ENCODE data around the gene IL7R.

The IL7R gene

GRCh38 chr5:35856765-35857351, at the start of gene IL7R:
IL7R (plus strand) TSS chr5:35856891; CDS start chr5:35856978, 87 bp downstream.
- DNase-seq (ENCODE audit: low read depth in 2 of 2, low spot score in 1 of 2), result no peak

- DNase-seq (ENCODE audit: low read depth in 2 of 2, low spot score in 1 of 2), result no peak
Observed at GRCh38 chr5:35810601-35811000, 46.1 kb upstream of the IL7R start.

GRCh38 chr5:35811108-35811741, 45.5 kb upstream of the IL7R start:
- DNase-seq (ENCODE audit: low read depth in 2 of 2, low spot score in 1 of 2), result no peak

- DNase-seq (ENCODE audit: low read depth in 2 of 2, low spot score in 1 of 2), result no peak
Observed at GRCh38 chr5:35813521-35813920, 43.2 kb upstream of the IL7R start.

GRCh38 chr5:35815089-35815936, 41.4 kb upstream of the IL7R start:
- DNase-seq (ENCODE audit: low read depth in 2 of 2, low spot score in 1 of 2), result no peak

- no peak for DNase-seq (ENCODE audit: low read depth in 2 of 2, low spot score in 1 of 2)
Observed at GRCh38 chr5:35816881-35817521, 39.7 kb upstream of the IL7R start.

GRCh38 chr5:35819026-35819425, 37.7 kb upstream of the IL7R start:
- DNase-seq (ENCODE audit: low read depth in 2 of 2, low spot score in 1 of 2), result no peak

GRCh38 chr5:35819668-35820067, 37.0 kb upstream of the IL7R start:
- no peak for DNase-seq (ENCODE audit: low read depth in 2 of 2, low spot score in 1 of 2)

GRCh38 chr5:35820735-35821134, 36.0 kb upstream of the IL7R start:
- DNase-seq (ENCODE audit: low read depth in 2 of 2, low spot score in 1 of 2), result no peak

GRCh38 chr5:35821513-35821912, 35.2 kb upstream of the IL7R start:
- DNase-seq (ENCODE audit: low read depth in 2 of 2, low spot score in 1 of 2), result no peak

GRCh38 chr5:35822511-35822910, 34.2 kb upstream of the IL7R start:
- no peak for DNase-seq (ENCODE audit: low read depth in 2 of 2, low spot score in 1 of 2)

- DNase-seq (ENCODE audit: low read depth in 2 of 2, low spot score in 1 of 2), result no peak
Observed at GRCh38 chr5:35823347-35824098, 33.2 kb upstream of the IL7R start.

- DNase-seq (ENCODE audit: low read depth in 2 of 2, low spot score in 1 of 2), result no peak
Observed at GRCh38 chr5:35826056-35826455, 30.6 kb upstream of the IL7R start.

- DNase-seq (ENCODE audit: low read depth in 2 of 2, low spot score in 1 of 2), result no peak
Observed at GRCh38 chr5:35826554-35826953, 30.1 kb upstream of the IL7R start.

- no peak for DNase-seq (ENCODE audit: low read depth in 2 of 2, low spot score in 1 of 2)
Observed at GRCh38 chr5:35828082-35828598, 28.6 kb upstream of the IL7R start.

- DNase-seq (ENCODE audit: low read depth in 2 of 2, low spot score in 1 of 2), result no peak
Observed at GRCh38 chr5:35830587-35830986, 26.1 kb upstream of the IL7R start.

GRCh38 chr5:35832762-35833161, 23.9 kb upstream of the IL7R start:
- DNase-seq (ENCODE audit: low read depth in 2 of 2, low spot score in 1 of 2), result no peak

- DNase-seq (ENCODE audit: low read depth in 2 of 2, low spot score in 1 of 2), result no peak
Observed at GRCh38 chr5:35833224-35833623, 23.5 kb upstream of the IL7R start.

GRCh38 chr5:35835796-35836742, 20.6 kb upstream of the IL7R start:
- no peak for DNase-seq (ENCODE audit: low read depth in 2 of 2, low spot score in 1 of 2)

Measured in stimulated activated CD8-positive, alpha-beta memory T cell treated with anti-CD3 and anti-CD28 coated beads, Interleukin-4, amount 100 ng/mL, for 4 hours (primary cell).